IMR-90 (cell line): ENCODE measurements around the gene B4GALNT3. TPM values are rescaled to one million over a fixed set of nuclear protein-coding genes. Genes with fewer than 3 reads are reported as not detected.

Experiments
- ATAC-seq: fragments of 200-7000 bp; cut with Tn5 transposase; 2 replicates; pipeline ENCODE4 v1.9.1; 2020; ENCODE audit warnings: low read depth, mild to moderate bottlenecking, moderate library complexity
- BruUV-seq: library from RNA; stranded (reverse); fragments of 400-500 nt; replicated peaks from 2 replicates; lab custom pipeline; 2021; lab: Mats Ljungman, UMichigan
- CTCF ChIA-PET: fragments of 300-600 bp; formaldehyde crosslinking; extraction: SDS; loops from one replicate; lab custom pipeline; 2021; ENCODE audit warnings: antibody characterized with exemption; lab: Yijun Ruan, JAX
- POLR2A ChIA-PET: fragments of 300-600 bp; sonication (Branson Sonifier 250); formaldehyde crosslinking; loops from one replicate; lab custom pipeline; 2022; ENCODE audit warnings: antibody characterized with exemption; ENCODE audit not compliant: unreplicated experiment; lab: Charles Lee
- DNase-seq: peaks from one replicate; pipeline ENCODE4 v3.0.0; 2013
- H2AFZ ChIP-seq: replicated peaks from 2 replicates; pipeline ENCODE3; 2013; ENCODE audit warnings: low read length, mild to moderate bottlenecking; ENCODE audit not compliant: poor library complexity
- H2AK5ac ChIP-seq: 2 replicates; pipeline ENCODE4 v1.6.1; 2013; ENCODE audit warnings: low read depth, low read length, inconsistent platforms
- H2AK9ac ChIP-seq: replicated peaks from 2 replicates; pipeline ENCODE3; 2013; ENCODE audit warnings: mild to moderate bottlenecking, low read depth, low read length, moderate library complexity; ENCODE audit not compliant: poor library complexity
- H2BK120ac ChIP-seq: 2 replicates; pipeline ENCODE4 v1.6.1; 2013; ENCODE audit warnings: low read depth, low read length, inconsistent platforms
- H2BK15ac ChIP-seq: 3 replicates; pipeline ENCODE4 v1.6.1; 2013; ENCODE audit warnings: low read depth, low read length, inconsistent platforms
- H2BK20ac ChIP-seq: 2 replicates; pipeline ENCODE4 v1.6.1; 2013; ENCODE audit warnings: low read depth, mild to moderate bottlenecking, inconsistent platforms, low read length, moderate library complexity
- H2BK5ac ChIP-seq: 2 replicates; pipeline ENCODE4 v1.6.1; 2013; ENCODE audit warnings: mild to moderate bottlenecking, low read depth, low read length, inconsistent platforms; ENCODE audit not compliant: poor library complexity, severe bottlenecking
- H3K14ac ChIP-seq: replicated peaks from 2 replicates; pipeline ENCODE4 v1.6.1; 2013; ENCODE audit warnings: low read depth, low read length, inconsistent platforms
- H3K18ac ChIP-seq: 2 replicates; pipeline ENCODE4 v1.6.1; 2013; ENCODE audit warnings: low read depth, low read length, control low read depth
- H3K23ac ChIP-seq: 2 replicates; pipeline ENCODE4 v1.6.1; 2013; ENCODE audit warnings: low read depth, low read length, inconsistent platforms
- H3K27ac ChIP-seq: 2 replicates; pipeline ENCODE4 v1.5.1; 2013; ENCODE audit warnings: mild to moderate bottlenecking, control low read depth, low read length; ENCODE audit not compliant: insufficient read depth
- H3K27me3 ChIP-seq: 2 replicates; pipeline ENCODE4 v1.6.1; 2013; ENCODE audit warnings: low read length; ENCODE audit not compliant: control insufficient read depth, insufficient read depth
- H3K36me3 ChIP-seq: 2 replicates; pipeline ENCODE4 v1.6.1; 2013; ENCODE audit warnings: low read length, mixed read lengths; ENCODE audit not compliant: control insufficient read depth, insufficient read depth
- H3K4ac ChIP-seq: 2 replicates; pipeline ENCODE4 v1.6.1; 2013; ENCODE audit warnings: low read depth, low read length, inconsistent platforms
- H3K4me1 ChIP-seq: 2 replicates; pipeline ENCODE4 v1.6.1; 2013; ENCODE audit warnings: low read length, mixed read lengths; ENCODE audit not compliant: control insufficient read depth, insufficient read depth
- H3K4me2 ChIP-seq: 2 replicates; pipeline ENCODE4 v1.6.1; 2013; ENCODE audit warnings: low read depth, mild to moderate bottlenecking, control low read depth, low read length, moderate library complexity
- H3K4me3 ChIP-seq: 2 replicates; pipeline ENCODE4 v1.5.1; 2013; ENCODE audit warnings: low read depth, mild to moderate bottlenecking, control low read depth, low read length, moderate library complexity; ENCODE audit not compliant: insufficient read depth
- H3K56ac ChIP-seq: 2 replicates; pipeline ENCODE4 v1.6.1; 2013; ENCODE audit warnings: low read length, inconsistent platforms; ENCODE audit not compliant: insufficient read depth; ENCODE audit errors: extremely low read depth
- H3K79me1 ChIP-seq, 2 experiments: 2 replicates each; pipeline ENCODE4 v1.6.1; 2013; ENCODE audit warnings: low read length in 2 of 2, inconsistent platforms in 1 of 2, low read depth in 1 of 2
- H3K9ac ChIP-seq: 2 replicates; pipeline ENCODE4 v1.6.1; 2013; ENCODE audit warnings: low read depth, low read length, control low read depth
- H3K9me1 ChIP-seq: 2 replicates; pipeline ENCODE4 v1.6.1; 2013; ENCODE audit warnings: low read length, inconsistent platforms; ENCODE audit not compliant: insufficient read depth
- H3K9me3 ChIP-seq: 2 replicates; pipeline ENCODE4 v1.6.1; 2013; ENCODE audit warnings: low read length; ENCODE audit not compliant: control insufficient read depth, insufficient read depth
- H4K20me1 ChIP-seq: 2 replicates; pipeline ENCODE4 v1.6.1; 2013; ENCODE audit warnings: low read length, inconsistent platforms; ENCODE audit not compliant: insufficient read depth
- H4K5ac ChIP-seq: 2 replicates; pipeline ENCODE4 v1.6.1; 2013; ENCODE audit warnings: mild to moderate bottlenecking, low read depth, low read length, control low read depth
- H4K8ac ChIP-seq, 2 experiments: 2 replicates each; pipeline ENCODE4 v1.6.1; 2013; ENCODE audit warnings: low read depth in 2 of 2, low read length in 2 of 2, control low read depth in 1 of 2, inconsistent platforms in 1 of 2
- H4K91ac ChIP-seq: 2 replicates; pipeline ENCODE4 v1.6.1; 2013; ENCODE audit warnings: low read depth, low read length, inconsistent platforms; ENCODE audit not compliant: insufficient read depth
- BHLHE40 ChIP-seq: fragments of 150-350 bp; IDR thresholded peaks from 2 replicates; pipeline ENCODE4 v1.6.1; 2016; ENCODE audit warnings: mild to moderate bottlenecking, low read depth, low read length
- CEBPB ChIP-seq: IDR thresholded peaks from 2 replicates; pipeline ENCODE4 v1.6.1; 2012; ENCODE audit warnings: low read depth, low read length, improper control_type of control experiment
- CHD1 ChIP-seq: IDR thresholded peaks from 2 replicates; pipeline ENCODE4 v1.6.1; 2012; ENCODE audit warnings: low read depth, low read length, improper control_type of control experiment
- CTCF ChIP-seq: conservative IDR thresholded peaks from 2 replicates; pipeline ENCODE4 v1.5.1; 2012; ENCODE audit warnings: mild to moderate bottlenecking, low read depth, low read length, improper control_type of control experiment
- ELK1 ChIP-seq: fragments of 150-350 bp; IDR thresholded peaks from 2 replicates; pipeline ENCODE4 v1.6.1; 2016; ENCODE audit warnings: low read depth, mild to moderate bottlenecking, low read length, moderate library complexity, borderline replicate concordance
- FOS ChIP-seq: fragments of 150-350 bp; IDR thresholded peaks from 2 replicates; pipeline ENCODE4 v1.6.1; 2016; ENCODE audit warnings: low read depth, low read length
- MAZ ChIP-seq: IDR thresholded peaks from 2 replicates; pipeline ENCODE4 v1.6.1; 2012; ENCODE audit warnings: low read depth, mild to moderate bottlenecking, low read length, improper control_type of control experiment, moderate library complexity, borderline replicate concordance
- MXI1 ChIP-seq: IDR thresholded peaks from 2 replicates; pipeline ENCODE4 v1.6.1; 2012; ENCODE audit warnings: low read depth, mild to moderate bottlenecking, low read length, moderate library complexity, borderline replicate concordance
- POLR2A ChIP-seq: IDR thresholded peaks from 2 replicates; pipeline ENCODE4 v1.6.1; 2012; ENCODE audit warnings: mild to moderate bottlenecking, low read depth, low read length
- RAD21 ChIP-seq: IDR thresholded peaks from 2 replicates; pipeline ENCODE4 v1.6.1; 2012; ENCODE audit warnings: low read length, improper control_type of control experiment
- RCOR1 ChIP-seq: IDR thresholded peaks from 2 replicates; pipeline ENCODE4 v1.6.1; 2012; ENCODE audit warnings: mild to moderate bottlenecking, low read length, improper control_type of control experiment; ENCODE audit not compliant: insufficient replicate concordance
- RFX5 ChIP-seq: IDR thresholded peaks from 2 replicates; pipeline ENCODE4 v1.8.0; 2012; ENCODE audit warnings: low read depth, mild to moderate bottlenecking, low read length, moderate library complexity
- SMC3 ChIP-seq: fragments of 150-350 bp; IDR thresholded peaks from 2 replicates; pipeline ENCODE4 v1.6.1; 2016; ENCODE audit warnings: low read depth, mild to moderate bottlenecking, antibody characterized with exemption, low read length, moderate library complexity
- USF2 ChIP-seq: fragments of 150-350 bp; IDR thresholded peaks from 2 replicates; pipeline ENCODE4 v1.6.1; 2017; ENCODE audit warnings: mild to moderate bottlenecking, antibody characterized with exemption, low read length, low read depth
- WGBS, 2 experiments: methylation state at CpG; one replicate each; pipeline versions ENCODE4 v1.1.5 to v1.1.7; 2013; ENCODE audit warnings: missing lambda C conversion rate in 2 of 2; ENCODE audit not compliant: insufficient read length in 1 of 2; ENCODE audit errors: extremely low coverage in 2 of 2; 5-methylcytosine and 5-hydroxymethylcytosine counted together
- dilution Hi-C: fragments of 300-500 bp; cut with HindIII; formaldehyde crosslinking; loops from one replicate; pipeline ENCODE4 v1.14.3; 2018; ENCODE audit warnings: low sequenced_read_pairs; ENCODE audit not compliant: unreplicated experiment
- in situ Hi-C: fragments of 300-500 bp; cut with MboI; formaldehyde crosslinking; loops from 3 replicates; pipeline ENCODE4 v1.14.3; 2019; ENCODE audit warnings: low sequenced_read_pairs, inconsistent platforms, mixed read lengths
- intact Hi-C: fragments of 100-400 bp; cut with micrococcal nuclease; formaldehyde crosslinking; loops from 2 replicates; pipeline ENCODE4 v1.10.0; 2022
- polyA plus RNA-seq, 3 experiments: library from polyadenylated mRNA; depleted of rRNA; stranded (reverse); fragments of >200 nt; gene quantifications; 2 replicates each; pipeline ENCODE4 v1.2.3, GENCODE V29; 2012; ENCODE audit warnings: low replicate concordance in 1 of 3
- total RNA-seq: library from RNA; depleted of rRNA; stranded (reverse); fragments of >200 nt; gene quantifications from 2 replicates; pipeline ENCODE4 v1.2.3, GENCODE V29; 2012

B4GALNT3 gene
- total and polyA plus RNA-seq, 2 of the 4 experiments (the other 2 are of a cell fraction): not detected

GRCh38 chr12:591167-592023, 131.7 kb downstream of the B4GALNT3 start:
- no TSS peak for BruUV-seq
- Histone ChIP-seq H3K4me2 (no peak overlapping the region), H2BK5ac (no peak overlapping the region), H2BK15ac (no peak overlapping the region), H3K18ac (no peak overlapping the region), H4K20me1 (no peaks in the 10 kb centered on the region), H2AK9ac (no peak overlapping the region), H3K14ac (no peak overlapping the region), H3K27me3 (peaks cover 46% of the 10 kb centered on the region), H3K23ac (no peak overlapping the region), H2BK120ac (no peak overlapping the region), H4K5ac (no peak overlapping the region), H3K9me3 (peaks cover 5% of the 10 kb centered on the region; the same call in 1 of the 2 replicates), H4K91ac (no peak overlapping the region), H3K27ac (no peak overlapping the region), H3K4me1 (no peaks in the 10 kb centered on the region), H2AFZ (no peak overlapping the region), H3K36me3 (no peaks in the 10 kb centered on the region), H3K4ac (no peak overlapping the region), H2BK20ac (no peak overlapping the region), H3K56ac (no peak overlapping the region), H3K4me3 (no peak overlapping the region), H2AK5ac (no peak overlapping the region), H3K79me1 (no peaks in the 10 kb centered on the region), H3K9me1 (no peaks in the 10 kb centered on the region), H4K8ac (no peak overlapping the region), H3K9ac (no peak overlapping the region)
- CTCF ChIA-PET: no interaction called here
- intact Hi-C loops: no loop called here
- in situ Hi-C loops: no loop called here
- DNase-seq (no peak), ATAC-seq (no peak)
- dilution Hi-C loops: no loop called here
- TF ChIP-seq MAZ (no peak), ELK1 (no peak), FOS (no peak), CEBPB (no peak), CHD1 (no peak), POLR2A (no peak), RFX5 (no peak), BHLHE40 (no peak), CTCF (no peak), USF2 (no peak), MXI1 (no peak), SMC3 (no peak), RAD21 (no peak), RCOR1 (no peak)
- POLR2A ChIA-PET: no interaction called here
- WGBS, 2 experiments: 84% methylated on average over 3 of the region's 16 CpGs; no CpG with 5 or more reads in 1 of the 2 experiments
